ENCODE measurements around the gene KCNH1. TPM values are rescaled to one million over a fixed set of nuclear protein-coding genes. Genes with fewer than 3 reads are reported as not detected.
A peak's percentile ranks its signal among the peaks of the same experiment; 100 is the strongest.

Gene KCNH1
- total and polyA plus RNA-seq, 2 donors = 0.62 to 0.85 TPM

DNA sequence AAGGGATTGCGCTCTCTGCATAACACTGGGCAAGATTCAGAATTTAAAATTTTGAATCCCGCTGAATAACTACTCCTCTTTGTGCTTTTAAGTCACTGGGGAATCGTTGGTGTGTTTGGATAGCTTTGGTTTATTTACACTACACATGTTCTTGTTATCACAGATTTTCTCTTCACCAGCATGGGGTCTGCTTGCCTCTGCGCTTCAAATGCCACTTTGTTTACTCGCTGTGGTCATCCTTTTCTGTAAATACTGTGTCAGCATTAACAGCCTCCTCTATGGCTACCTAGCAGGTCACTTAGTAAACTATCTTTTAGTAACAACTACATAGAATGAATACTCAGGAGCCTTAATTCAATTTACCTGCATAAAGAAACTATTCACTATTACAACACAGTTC is 14.4 kb upstream of the KCNH1 start:
- Histone ChIP-seq H3K4me3 (ENCODE audit: low read length in 2 of 2) (no peak overlapping the region), H3K4me1 (ENCODE audit: control insufficient read depth in 2 of 2, insufficient read depth in 2 of 2, low read length in 2 of 2) (no peaks in the 10 kb centered on the region), H3K9me3 (ENCODE audit: control insufficient read depth in 2 of 2, insufficient read depth in 1 of 2, low read length in 1 of 2) (no peaks in the 10 kb centered on the region), H3K36me3 (ENCODE audit: control insufficient read depth in 2 of 2, insufficient read depth in 2 of 2, low read length in 1 of 2) (no peaks in the 10 kb centered on the region), H3K27ac (ENCODE audit: low read depth in 1 of 2, low read length in 1 of 2) (no peak overlapping the region), H3K27me3 (ENCODE audit: control insufficient read depth in 2 of 2, insufficient read depth in 1 of 2, low read length in 1 of 2) (no peaks in the 10 kb centered on the region)
- DNase-seq (ENCODE audit: low read depth in 6 of 9, low spot score in 9 of 9) = no peak
- 86% methylated on average over 5 of the region's 5 CpGs for WGBS

DNA sequence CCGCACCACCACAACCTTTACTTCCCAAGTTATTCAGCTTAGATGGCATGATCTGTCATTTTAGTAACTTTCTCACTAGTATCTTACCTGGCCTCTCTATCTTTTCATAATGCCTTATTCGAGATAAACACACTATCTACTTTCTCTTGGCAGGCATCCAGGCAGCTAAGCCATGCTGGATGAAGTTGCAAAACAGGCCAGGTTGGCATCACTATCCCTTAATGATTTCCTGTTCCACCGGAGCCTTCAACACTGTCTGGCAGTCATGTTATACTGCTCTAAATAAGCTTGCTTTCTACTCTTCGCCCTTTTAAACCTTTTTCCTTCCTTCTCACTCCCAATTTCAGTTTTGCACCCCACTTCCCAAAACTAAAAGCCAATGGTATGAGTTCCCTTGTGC is 12.0 kb upstream of the KCNH1 start:
- H3K4me1 ChIP-seq (ENCODE audit: control insufficient read depth in 2 of 2, insufficient read depth in 2 of 2, low read length in 2 of 2) = no peaks in the 10 kb centered on the region
- H3K36me3 ChIP-seq (ENCODE audit: control insufficient read depth in 2 of 2, insufficient read depth in 2 of 2, low read length in 1 of 2) = no peaks in the 10 kb centered on the region
- no peak overlapping the region for H3K4me3 ChIP-seq (ENCODE audit: low read length in 2 of 2)
- no peaks in the 10 kb centered on the region for H3K27me3 ChIP-seq (ENCODE audit: control insufficient read depth in 2 of 2, insufficient read depth in 1 of 2, low read length in 1 of 2)
- H3K9me3 ChIP-seq (ENCODE audit: control insufficient read depth in 2 of 2, insufficient read depth in 1 of 2, low read length in 1 of 2) = no peaks in the 10 kb centered on the region
- WGBS = 57% methylated on average over 4 of the region's 4 CpGs
- DNase-seq (ENCODE audit: low read depth in 6 of 9, low spot score in 9 of 9) = no peak
- no peak overlapping the region for H3K27ac ChIP-seq (ENCODE audit: low read depth in 1 of 2, low read length in 1 of 2)

DNA sequence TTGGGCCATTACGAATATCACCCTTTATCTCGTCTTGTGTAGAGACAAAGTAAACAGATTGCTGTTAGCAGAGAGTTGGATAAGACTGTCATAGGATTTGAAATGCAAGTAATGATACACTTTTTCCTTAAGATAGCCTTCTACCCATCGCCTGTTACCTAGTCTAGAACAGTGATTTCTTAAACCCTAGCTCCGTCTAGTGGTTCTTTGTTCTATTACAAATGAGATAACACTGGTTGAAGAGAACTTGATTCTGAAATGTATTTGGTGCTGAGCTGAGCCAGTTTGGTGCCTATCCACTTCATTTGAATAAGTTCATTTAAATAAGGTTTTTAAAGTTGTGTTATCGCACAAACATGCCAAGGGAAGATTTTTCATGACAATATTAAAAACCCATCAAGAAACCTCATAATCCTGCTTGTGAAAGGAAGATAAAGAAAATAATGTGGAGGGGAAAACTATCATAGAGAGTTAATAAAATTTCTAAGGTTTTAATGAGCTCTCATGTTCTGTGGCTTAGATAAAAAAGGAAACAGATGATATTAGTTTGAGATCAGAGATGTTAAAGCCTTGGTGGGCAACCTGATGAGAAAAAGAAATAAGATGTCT is 1.5 kb upstream of the KCNH1 start:
- DNase-seq (ENCODE audit: low read depth in 6 of 9, low spot score in 9 of 9) = peak in 4 of 9 donors; percentile 2 to 57 (median 20)
- no peak overlapping the region for H3K4me3 ChIP-seq (ENCODE audit: low read length in 2 of 2)
- peaks cover 3 to 13% of the 10 kb centered on the region in 2 donors for H3K4me1 ChIP-seq (ENCODE audit: control insufficient read depth in 2 of 2, insufficient read depth in 2 of 2, low read length in 2 of 2)
- H3K9me3 ChIP-seq (ENCODE audit: control insufficient read depth in 2 of 2, insufficient read depth in 1 of 2, low read length in 1 of 2) = no peaks in the 10 kb centered on the region
- H3K36me3 ChIP-seq (ENCODE audit: control insufficient read depth in 2 of 2, insufficient read depth in 2 of 2, low read length in 1 of 2) = no peaks in the 10 kb centered on the region
- no peak overlapping the region for H3K27ac ChIP-seq (ENCODE audit: low read depth in 1 of 2, low read length in 1 of 2)
- WGBS = 46% methylated on average over 5 of the region's 5 CpGs
- peaks cover 26 to 36% of the 10 kb centered on the region in 2 donors for H3K27me3 ChIP-seq (ENCODE audit: control insufficient read depth in 2 of 2, insufficient read depth in 1 of 2, low read length in 1 of 2)

DNA sequence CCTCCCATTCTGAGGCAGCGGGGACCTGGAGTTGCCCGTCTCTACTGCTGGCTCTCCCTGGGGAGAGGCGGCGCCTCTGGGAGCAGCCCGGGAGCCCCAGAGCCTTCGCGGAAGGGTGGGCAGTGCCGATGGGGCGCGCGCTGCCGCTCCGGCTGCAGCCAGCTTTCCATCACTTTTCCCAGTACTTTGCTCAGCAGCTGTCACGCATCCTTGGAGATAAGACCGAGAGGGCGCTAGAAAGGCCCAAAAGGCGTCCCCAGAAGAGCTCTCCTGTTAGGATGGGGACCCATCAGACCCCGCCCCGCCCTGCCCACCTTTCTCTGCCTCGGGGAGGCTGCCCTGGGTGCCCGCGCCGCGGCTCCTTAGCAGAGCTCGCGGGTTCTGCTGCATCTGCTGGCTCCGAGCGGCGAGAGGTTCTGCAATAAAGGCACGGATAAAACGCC is 534 bp downstream of the KCNH1 start:
- DNase-seq (ENCODE audit: low read depth in 6 of 9, low spot score in 9 of 9) = peak in 1 of 9 donors; percentile 9
- H3K9me3 ChIP-seq (ENCODE audit: control insufficient read depth in 2 of 2, insufficient read depth in 1 of 2, low read length in 1 of 2) = no peaks in the 10 kb centered on the region
- no peaks in the 10 kb centered on the region for H3K36me3 ChIP-seq (ENCODE audit: control insufficient read depth in 2 of 2, insufficient read depth in 2 of 2, low read length in 1 of 2)
- H3K4me3 ChIP-seq (ENCODE audit: low read length in 2 of 2) = peak overlapping the region; percentile 17 to 34
- peaks cover 26 to 36% of the 10 kb centered on the region in 2 donors for H3K27me3 ChIP-seq (ENCODE audit: control insufficient read depth in 2 of 2, insufficient read depth in 1 of 2, low read length in 1 of 2)
- 3% methylated on average over 31 of the region's 31 CpGs for WGBS
- H3K27ac ChIP-seq (ENCODE audit: low read depth in 1 of 2, low read length in 1 of 2) = no peak overlapping the region
- H3K4me1 ChIP-seq (ENCODE audit: control insufficient read depth in 2 of 2, insufficient read depth in 2 of 2, low read length in 2 of 2) = peaks cover 3 to 13% of the 10 kb centered on the region in 2 donors

DNA sequence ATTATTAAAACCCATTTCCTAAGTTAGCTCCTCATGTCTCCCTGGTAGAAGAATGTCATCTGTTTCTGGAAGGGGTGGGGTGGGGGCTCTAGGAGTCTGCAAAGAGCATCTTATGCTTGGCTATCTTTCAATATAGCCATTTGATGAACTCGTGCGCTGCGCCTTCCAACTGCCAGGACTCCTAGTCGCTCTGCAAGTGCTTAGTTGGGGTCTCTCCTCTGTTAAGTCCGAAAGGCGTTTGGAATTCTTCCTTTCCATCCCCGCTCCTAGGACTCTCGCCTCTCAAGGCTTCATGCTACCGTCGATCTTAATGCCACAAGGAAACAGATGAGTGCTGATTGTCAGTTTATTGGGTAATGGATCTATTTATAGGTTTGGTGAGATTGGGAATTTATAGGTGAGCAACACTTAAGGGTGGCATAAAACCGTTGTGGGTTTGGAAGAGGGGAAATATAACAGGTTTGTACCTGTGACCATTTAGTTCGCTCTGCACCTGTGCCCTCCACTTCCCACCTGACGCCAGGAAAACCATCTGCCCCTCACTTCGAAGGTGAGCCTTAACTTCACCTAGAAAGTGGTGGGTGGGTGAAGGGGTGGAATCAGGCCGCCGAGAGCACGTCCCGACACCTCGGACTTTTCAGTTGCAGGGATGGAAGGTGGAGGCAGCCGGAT is 1.1 kb downstream of the KCNH1 start:
- no peaks in the 10 kb centered on the region for H3K36me3 ChIP-seq (ENCODE audit: control insufficient read depth in 2 of 2, insufficient read depth in 2 of 2, low read length in 1 of 2)
- 29% methylated on average over 20 of the region's 20 CpGs for WGBS
- H3K9me3 ChIP-seq (ENCODE audit: control insufficient read depth in 2 of 2, insufficient read depth in 1 of 2, low read length in 1 of 2) = no peaks in the 10 kb centered on the region
- DNase-seq (ENCODE audit: low read depth in 6 of 9, low spot score in 9 of 9) = no peak
- no peak overlapping the region for H3K4me3 ChIP-seq (ENCODE audit: low read length in 2 of 2)
- H3K4me1 ChIP-seq (ENCODE audit: control insufficient read depth in 2 of 2, insufficient read depth in 2 of 2, low read length in 2 of 2) = peaks cover 3 to 13% of the 10 kb centered on the region in 2 donors
- H3K27ac ChIP-seq (ENCODE audit: low read depth in 1 of 2, low read length in 1 of 2) = no peak overlapping the region
- H3K27me3 ChIP-seq (ENCODE audit: control insufficient read depth in 2 of 2, insufficient read depth in 1 of 2, low read length in 1 of 2) = peaks cover 26 to 36% of the 10 kb centered on the region in 2 donors

DNA sequence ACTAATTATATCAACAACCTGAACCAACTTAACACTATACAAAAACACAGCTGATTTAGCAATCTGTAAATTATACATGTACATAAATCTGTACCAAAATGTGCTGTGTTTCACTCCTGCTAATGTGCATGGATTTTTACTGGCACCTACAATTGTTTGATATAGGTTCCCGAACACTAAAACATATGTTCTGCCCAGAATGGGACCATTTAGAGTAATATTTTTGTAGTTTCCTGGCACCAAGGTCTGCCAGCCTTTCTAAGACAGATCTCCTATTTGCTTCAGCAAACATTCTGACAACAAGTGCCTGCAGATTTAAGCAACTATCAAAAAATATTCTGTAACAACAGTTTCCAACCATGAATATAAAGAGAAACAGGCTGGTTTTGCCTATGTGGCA is 4.2 kb downstream of the KCNH1 start:
- Histone ChIP-seq H3K36me3 (ENCODE audit: control insufficient read depth in 2 of 2, insufficient read depth in 2 of 2, low read length in 1 of 2) (no peaks in the 10 kb centered on the region), H3K4me3 (ENCODE audit: low read length in 2 of 2) (no peak overlapping the region), H3K9me3 (ENCODE audit: control insufficient read depth in 2 of 2, insufficient read depth in 1 of 2, low read length in 1 of 2) (no peaks in the 10 kb centered on the region), H3K4me1 (ENCODE audit: control insufficient read depth in 2 of 2, insufficient read depth in 2 of 2, low read length in 2 of 2) (peaks cover 3 to 12% of the 10 kb centered on the region in 2 donors), H3K27ac (ENCODE audit: low read depth in 1 of 2, low read length in 1 of 2) (no peak overlapping the region), H3K27me3 (ENCODE audit: control insufficient read depth in 2 of 2, insufficient read depth in 1 of 2, low read length in 1 of 2) (peaks cover 25 to 35% of the 10 kb centered on the region in 2 donors)
- no peak for DNase-seq (ENCODE audit: low read depth in 6 of 9, low spot score in 9 of 9)
- WGBS = 96% methylated on average over 1 of the region's 1 CpG

DNA sequence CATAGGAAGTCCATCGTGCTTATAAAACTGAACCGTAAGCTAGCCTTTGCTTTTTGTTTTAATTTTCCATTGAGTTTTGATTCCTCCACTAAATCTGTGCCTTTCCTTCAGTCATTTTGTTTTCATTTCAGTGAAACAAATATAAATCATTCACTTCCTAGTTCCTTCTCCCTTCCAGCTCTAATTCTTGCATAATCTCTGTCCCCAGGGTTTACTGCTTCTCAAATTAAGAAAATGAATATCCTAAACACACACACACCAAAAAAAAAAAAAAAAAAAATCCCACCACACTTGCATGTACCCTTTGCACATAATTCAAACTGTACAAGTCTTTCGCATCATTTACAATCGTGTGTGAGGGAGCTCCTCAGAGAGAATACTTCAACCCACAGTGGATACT is 6.8 kb downstream of the KCNH1 start:
- no peaks in the 10 kb centered on the region for H3K9me3 ChIP-seq (ENCODE audit: control insufficient read depth in 2 of 2, insufficient read depth in 1 of 2, low read length in 1 of 2)
- peaks cover 8 to 10% of the 10 kb centered on the region in 2 donors for H3K27me3 ChIP-seq (ENCODE audit: control insufficient read depth in 2 of 2, insufficient read depth in 1 of 2, low read length in 1 of 2)
- H3K4me1 ChIP-seq (ENCODE audit: control insufficient read depth in 2 of 2, insufficient read depth in 2 of 2, low read length in 2 of 2) = no peaks in the 10 kb centered on the region
- no peak for DNase-seq (ENCODE audit: low read depth in 6 of 9, low spot score in 9 of 9)
- no peak overlapping the region for H3K27ac ChIP-seq (ENCODE audit: low read depth in 1 of 2, low read length in 1 of 2)
- H3K4me3 ChIP-seq (ENCODE audit: low read length in 2 of 2) = no peak overlapping the region
- no peaks in the 10 kb centered on the region for H3K36me3 ChIP-seq (ENCODE audit: control insufficient read depth in 2 of 2, insufficient read depth in 2 of 2, low read length in 1 of 2)
- WGBS = 84% methylated on average over 4 of the region's 4 CpGs

DNA sequence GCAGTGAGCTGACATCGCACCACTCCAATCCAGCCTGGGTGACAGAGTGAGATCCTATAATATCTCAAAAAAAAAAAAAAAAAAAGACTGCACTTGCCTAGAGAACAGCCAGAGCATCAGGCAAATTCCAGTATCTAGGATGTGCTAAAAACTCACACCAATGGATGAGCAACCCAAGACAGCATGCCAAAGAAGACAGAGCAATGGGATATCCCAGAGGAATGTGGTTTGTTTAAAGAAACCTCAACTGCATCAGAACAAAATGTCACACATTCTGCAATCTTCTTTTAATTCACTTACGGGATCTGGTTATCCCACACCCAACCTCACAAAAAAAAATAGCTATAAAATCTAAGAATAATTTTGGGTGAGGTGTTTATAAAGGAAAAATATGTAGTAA is 7.3 kb downstream of the KCNH1 start:
- no peak overlapping the region for H3K4me3 ChIP-seq (ENCODE audit: low read length in 2 of 2)
- no peaks in the 10 kb centered on the region for H3K4me1 ChIP-seq (ENCODE audit: control insufficient read depth in 2 of 2, insufficient read depth in 2 of 2, low read length in 2 of 2)
- over 99% methylated on average over 2 of the region's 2 CpGs for WGBS
- peaks cover 3 to 5% of the 10 kb centered on the region in 2 donors for H3K27me3 ChIP-seq (ENCODE audit: control insufficient read depth in 2 of 2, insufficient read depth in 1 of 2, low read length in 1 of 2)
- no peaks in the 10 kb centered on the region for H3K36me3 ChIP-seq (ENCODE audit: control insufficient read depth in 2 of 2, insufficient read depth in 2 of 2, low read length in 1 of 2)
- DNase-seq (ENCODE audit: low read depth in 6 of 9, low spot score in 9 of 9) = no peak
- H3K27ac ChIP-seq (ENCODE audit: low read depth in 1 of 2, low read length in 1 of 2) = no peak overlapping the region
- no peaks in the 10 kb centered on the region for H3K9me3 ChIP-seq (ENCODE audit: control insufficient read depth in 2 of 2, insufficient read depth in 1 of 2, low read length in 1 of 2)

DNA sequence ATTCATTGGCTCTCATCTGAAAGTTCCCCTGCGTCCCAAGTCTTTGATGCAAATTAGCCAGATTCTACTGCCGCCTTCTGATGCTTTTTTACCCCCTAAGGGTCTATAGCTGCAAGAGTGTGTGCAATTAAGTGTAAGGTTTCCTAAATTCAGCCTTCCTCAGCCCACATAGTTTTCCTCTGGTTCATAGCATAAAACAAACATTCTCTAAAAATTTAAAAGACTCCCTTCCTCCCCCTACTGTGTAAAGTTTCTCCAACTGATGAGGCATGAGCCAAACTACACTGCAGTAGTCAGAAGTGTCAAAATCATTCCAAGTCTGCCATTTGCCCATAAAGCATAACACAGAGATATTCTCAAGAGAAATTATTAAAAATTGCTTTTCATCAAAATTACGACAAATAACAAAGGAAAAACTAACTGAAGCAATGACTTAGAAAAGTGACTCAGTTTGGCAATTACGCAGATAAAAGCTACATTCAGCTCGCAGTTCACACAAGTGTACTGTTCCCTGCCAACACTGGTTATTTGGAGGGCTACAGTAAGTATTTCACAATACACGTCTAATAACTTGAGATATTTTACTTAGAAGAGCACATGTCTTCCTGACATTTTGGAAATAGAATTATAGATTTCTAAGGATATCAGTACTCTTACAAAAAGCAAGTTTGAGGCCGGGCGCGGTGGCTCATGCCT is 15.4 kb downstream of the KCNH1 start:
- no peaks in the 10 kb centered on the region for H3K27me3 ChIP-seq (ENCODE audit: control insufficient read depth in 2 of 2, insufficient read depth in 1 of 2, low read length in 1 of 2)
- H3K4me1 ChIP-seq (ENCODE audit: control insufficient read depth in 2 of 2, insufficient read depth in 2 of 2, low read length in 2 of 2) = no peaks in the 10 kb centered on the region
- no peaks in the 10 kb centered on the region for H3K9me3 ChIP-seq (ENCODE audit: control insufficient read depth in 2 of 2, insufficient read depth in 1 of 2, low read length in 1 of 2)
- no peak overlapping the region for H3K27ac ChIP-seq (ENCODE audit: low read depth in 1 of 2, low read length in 1 of 2)
- DNase-seq (ENCODE audit: low read depth in 6 of 9, low spot score in 9 of 9) = no peak
- no peak overlapping the region for H3K4me3 ChIP-seq (ENCODE audit: low read length in 2 of 2)
- H3K36me3 ChIP-seq (ENCODE audit: control insufficient read depth in 2 of 2, insufficient read depth in 2 of 2, low read length in 1 of 2) = no peaks in the 10 kb centered on the region
- WGBS = 93% methylated on average over 9 of the region's 9 CpGs
